ENCODE data around the gene CCL18.
"Not testable (repeated sequence)": the region's sequence is repeated elsewhere in the genome, so short reads cannot be mapped to it uniquely, and the experiment has no call there.

The CCL18 gene

DNA sequence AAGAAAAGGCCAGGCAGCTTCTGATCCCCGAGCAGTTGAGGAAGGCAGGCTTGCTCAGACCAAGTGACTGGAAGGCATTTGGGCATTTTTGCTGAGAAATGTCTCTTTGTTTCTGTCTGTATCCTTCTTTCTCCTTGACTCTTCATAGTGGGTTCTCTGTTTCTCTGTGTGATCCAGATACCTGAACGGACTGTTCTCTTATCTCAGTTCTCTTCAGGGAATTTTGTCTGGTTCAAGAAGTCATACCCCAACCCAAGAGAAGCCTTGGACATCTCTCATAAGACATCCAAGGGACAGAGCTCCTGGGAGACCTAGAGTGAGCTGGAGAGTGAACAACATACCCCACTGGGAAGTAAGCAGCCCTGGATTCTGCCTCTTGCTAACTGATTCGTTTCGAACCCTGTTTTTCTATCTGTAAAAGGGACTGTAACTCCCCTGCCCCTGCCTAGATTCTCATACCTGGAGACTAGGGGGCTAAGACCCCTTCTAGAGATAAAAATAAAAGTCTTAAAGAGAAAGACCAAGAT is 25.3 kb downstream of the CCL18 start:
- no peak for DNase-seq (ENCODE audit: low read depth)
- Histone ChIP-seq H3K27me3 (replicated peaks; ENCODE audit: control insufficient read depth, insufficient read depth, low read length) (no peaks in the 10 kb centered on the region), H3K9me3 (ENCODE audit: control insufficient read depth, low read length) (no peaks in the 10 kb centered on the region), H3K9ac (ENCODE audit: low read length) (no peak overlapping the region), H3K4me3 (ENCODE audit: low read length) (no peak overlapping the region), H3K36me3 (ENCODE audit: control insufficient read depth, insufficient read depth, low read length, severe bottlenecking) (no peaks in the 10 kb centered on the region), H3K4me1 (ENCODE audit: control insufficient read depth, insufficient read depth, low read length) (peaks cover 11% of the 10 kb centered on the region)

DNA sequence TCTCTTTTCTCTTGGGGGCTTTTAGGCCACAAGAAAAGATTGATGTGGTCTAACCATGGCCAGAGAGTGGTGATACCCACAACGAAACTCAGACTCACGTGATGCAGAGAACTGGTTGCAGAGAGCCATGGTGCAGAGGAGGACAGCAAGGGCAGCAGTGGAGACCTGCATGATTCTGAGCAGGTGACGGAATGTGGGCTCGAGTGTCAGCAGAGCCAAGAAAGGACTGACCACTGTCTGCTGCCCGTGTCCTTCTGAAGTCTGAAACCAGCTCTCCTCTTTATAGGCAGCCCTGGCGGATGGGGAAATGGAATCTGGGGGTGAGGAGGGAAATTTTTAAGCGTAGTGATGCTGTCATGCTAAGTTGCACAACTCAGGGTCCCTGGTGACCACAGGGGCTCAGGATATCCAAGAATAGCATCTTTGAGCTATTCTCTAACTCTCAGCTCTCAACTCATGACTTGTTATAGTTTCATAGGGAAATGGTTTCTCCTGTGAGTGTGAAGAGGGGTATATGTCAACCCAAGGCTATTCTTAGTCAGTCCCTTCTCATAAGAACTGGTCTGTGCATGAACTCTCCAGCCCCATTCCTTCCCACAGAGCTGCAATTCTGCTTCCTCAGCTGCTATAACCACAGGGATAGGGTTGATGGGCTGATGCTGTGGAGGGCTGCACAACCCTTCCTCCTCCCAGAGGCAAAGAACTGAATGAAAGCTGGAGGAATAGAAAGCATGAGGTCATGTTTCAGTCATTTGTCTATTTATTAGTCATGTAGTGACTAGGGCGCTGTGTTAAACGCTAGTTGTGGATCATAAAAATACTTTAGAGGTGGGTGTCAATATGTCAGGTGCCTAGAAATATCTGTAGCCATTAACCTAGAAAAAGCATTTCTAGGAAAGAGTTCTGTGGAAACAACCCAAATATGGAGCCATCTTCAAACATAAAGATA is 26.1 kb downstream of the CCL18 start, which contains the start of gene CCL3:
TSS of gene CCL3 (minus strand) at position 256 of the 949 bp plus-strand sequence. CDS start at position 171, 85 bp downstream.
- Histone ChIP-seq H3K9me3 (ENCODE audit: control insufficient read depth, low read length) (no peaks in the 10 kb centered on the region), H3K4me1 (ENCODE audit: control insufficient read depth, insufficient read depth, low read length) (peaks cover 11% of the 10 kb centered on the region), H3K9ac (ENCODE audit: low read length) (no peak within 1 kb of the TSS), H3K36me3 (ENCODE audit: control insufficient read depth, insufficient read depth, low read length, severe bottlenecking) (no peaks in the 10 kb centered on the region), H3K4me3 (ENCODE audit: low read length) (no peak within 1 kb of the TSS), H3K27me3 (replicated peaks; ENCODE audit: control insufficient read depth, insufficient read depth, low read length) (no peaks in the 10 kb centered on the region)
- no peak for DNase-seq (ENCODE audit: low read depth)

DNA sequence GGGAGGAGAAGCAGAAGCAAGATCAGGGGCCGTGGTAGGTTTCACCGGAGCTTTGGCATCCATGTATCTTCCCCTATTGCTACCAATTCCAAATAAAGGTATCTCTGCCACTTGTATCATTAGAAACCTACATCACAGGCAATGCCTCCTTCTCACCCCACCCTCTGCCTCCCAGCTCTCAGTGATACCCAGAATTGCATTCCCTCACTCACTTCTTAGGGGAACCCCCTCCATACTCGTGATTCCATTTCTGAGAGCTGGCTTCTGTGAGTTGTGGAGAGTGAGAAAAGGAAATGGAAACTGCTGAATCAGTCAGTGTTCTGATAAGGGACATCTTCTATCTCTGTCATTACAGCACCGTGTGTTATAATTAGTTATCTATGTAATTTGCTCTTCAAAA is 28.2 kb downstream of the CCL18 start:
- no peak overlapping the region for H3K4me3 ChIP-seq (ENCODE audit: low read length)
- no peaks in the 10 kb centered on the region for H3K27me3 ChIP-seq (replicated peaks; ENCODE audit: control insufficient read depth, insufficient read depth, low read length)
- H3K4me1 ChIP-seq (ENCODE audit: control insufficient read depth, insufficient read depth, low read length), result peaks cover 5% of the 10 kb centered on the region
- no peak for DNase-seq (ENCODE audit: low read depth)
- H3K9ac ChIP-seq (ENCODE audit: low read length), result no peak overlapping the region
- H3K36me3 ChIP-seq (ENCODE audit: control insufficient read depth, insufficient read depth, low read length, severe bottlenecking), result no peaks in the 10 kb centered on the region
- H3K9me3 ChIP-seq (ENCODE audit: control insufficient read depth, low read length), result no peaks in the 10 kb centered on the region

DNA sequence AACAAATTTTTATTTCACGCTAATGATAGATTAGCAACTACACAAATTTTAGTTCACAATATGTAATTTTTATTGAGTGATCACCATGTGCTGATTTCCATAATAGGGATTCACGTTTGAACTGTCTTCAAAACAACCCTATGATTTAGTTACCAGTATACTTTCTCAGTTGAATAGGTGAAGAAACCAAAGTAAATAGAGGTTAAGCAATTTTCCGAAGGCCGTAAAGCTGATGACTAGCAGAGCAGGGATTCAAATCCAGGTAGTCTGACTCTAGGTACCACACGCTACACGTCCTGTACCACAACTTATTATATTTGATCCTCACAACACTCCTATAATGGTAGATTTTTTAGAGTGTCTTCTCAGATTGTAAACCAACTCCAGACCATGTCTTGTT is 28.6 kb downstream of the CCL18 start:
- H3K4me1 ChIP-seq (ENCODE audit: control insufficient read depth, insufficient read depth, low read length); H3K27me3 ChIP-seq (replicated peaks; ENCODE audit: control insufficient read depth, insufficient read depth, low read length); DNase-seq (ENCODE audit: low read depth); H3K9me3 ChIP-seq (ENCODE audit: control insufficient read depth, low read length); H3K36me3 ChIP-seq (ENCODE audit: control insufficient read depth, insufficient read depth, low read length, severe bottlenecking); H3K4me3 ChIP-seq (ENCODE audit: low read length); H3K9ac ChIP-seq (ENCODE audit: low read length): not testable (repeated sequence)

DNA sequence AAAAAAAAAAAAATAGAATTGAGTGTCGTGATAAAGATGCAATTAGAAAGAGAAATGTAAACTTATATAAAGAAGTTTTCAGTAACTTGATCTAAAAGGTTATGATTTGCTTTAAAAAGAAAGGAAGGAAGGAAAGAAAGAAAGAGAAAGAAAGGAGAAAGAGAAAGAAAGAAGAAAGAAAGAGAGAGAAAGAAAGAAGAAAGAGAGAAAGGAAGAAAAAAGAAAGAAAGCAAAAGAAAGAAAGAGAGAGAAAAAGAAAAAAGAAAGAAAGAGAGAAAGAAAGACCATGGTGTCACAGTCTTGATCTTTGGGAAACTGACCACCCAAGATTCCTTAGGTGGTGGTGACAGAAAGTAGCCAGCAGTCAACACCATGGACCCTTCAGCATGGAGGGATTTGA is 30.2 kb downstream of the CCL18 start:
- no peaks in the 10 kb centered on the region for H3K9me3 ChIP-seq (ENCODE audit: control insufficient read depth, low read length)
- H3K27me3 ChIP-seq (replicated peaks; ENCODE audit: control insufficient read depth, insufficient read depth, low read length), result no peaks in the 10 kb centered on the region
- no peaks in the 10 kb centered on the region for H3K36me3 ChIP-seq (ENCODE audit: control insufficient read depth, insufficient read depth, low read length, severe bottlenecking)
- peaks cover 5% of the 10 kb centered on the region for H3K4me1 ChIP-seq (ENCODE audit: control insufficient read depth, insufficient read depth, low read length)
- no peak overlapping the region for H3K4me3 ChIP-seq (ENCODE audit: low read length)
- no peak for DNase-seq (ENCODE audit: low read depth)
- no peak overlapping the region for H3K9ac ChIP-seq (ENCODE audit: low read length)

DNA sequence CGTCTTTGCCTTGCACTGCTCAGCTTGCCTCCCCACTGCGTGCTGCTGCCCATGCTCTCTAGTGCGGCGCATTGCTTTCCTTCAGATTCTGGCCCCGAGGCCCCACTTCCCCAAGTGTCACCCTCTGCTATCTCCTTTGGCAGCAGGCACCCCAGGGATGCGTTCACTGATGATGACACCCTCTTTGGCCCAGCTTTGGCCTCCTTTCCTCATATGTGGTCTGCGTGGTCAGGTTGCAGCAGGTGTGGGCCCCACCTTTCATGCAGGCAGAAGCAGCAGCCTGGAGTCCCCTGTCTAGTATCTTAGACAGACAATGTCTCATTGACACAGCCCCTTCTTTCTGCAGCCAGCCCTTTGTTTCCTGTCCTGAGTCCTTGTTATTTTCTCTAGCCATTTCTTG is 30.7 kb downstream of the CCL18 start:
- DNase-seq (ENCODE audit: low read depth), result no peak
- H3K9me3 ChIP-seq (ENCODE audit: control insufficient read depth, low read length), result no peaks in the 10 kb centered on the region
- H3K4me3 ChIP-seq (ENCODE audit: low read length), result no peak overlapping the region
- H3K27me3 ChIP-seq (replicated peaks; ENCODE audit: control insufficient read depth, insufficient read depth, low read length), result no peaks in the 10 kb centered on the region
- H3K9ac ChIP-seq (ENCODE audit: low read length), result no peak overlapping the region
- peaks cover 5% of the 10 kb centered on the region for H3K4me1 ChIP-seq (ENCODE audit: control insufficient read depth, insufficient read depth, low read length)
- H3K36me3 ChIP-seq (ENCODE audit: control insufficient read depth, insufficient read depth, low read length, severe bottlenecking), result no peaks in the 10 kb centered on the region

DNA sequence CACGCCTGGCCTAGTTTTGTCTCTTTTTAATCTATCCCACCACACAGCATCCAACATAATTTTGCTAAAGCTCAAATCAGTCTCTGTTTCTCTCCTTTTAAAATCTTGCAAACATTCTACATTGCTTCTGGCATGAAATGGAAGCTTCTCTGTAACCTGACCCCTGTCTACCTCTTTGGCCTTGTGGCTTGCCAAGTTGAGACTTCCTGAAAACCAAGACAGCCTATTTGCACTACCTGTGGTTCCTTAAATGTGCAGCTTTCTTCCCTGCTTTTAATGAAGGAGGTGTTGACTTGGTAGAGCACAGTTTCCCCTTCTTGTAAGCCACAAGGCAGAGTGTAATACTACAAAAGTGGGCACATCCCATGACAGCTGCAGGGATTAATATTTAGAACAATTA is 31.9 kb downstream of the CCL18 start:
- H3K9ac ChIP-seq (ENCODE audit: low read length), result no peak overlapping the region
- H3K4me1 ChIP-seq (ENCODE audit: control insufficient read depth, insufficient read depth, low read length), result no peaks in the 10 kb centered on the region
- DNase-seq (ENCODE audit: low read depth), result no peak
- no peaks in the 10 kb centered on the region for H3K27me3 ChIP-seq (replicated peaks; ENCODE audit: control insufficient read depth, insufficient read depth, low read length)
- H3K36me3 ChIP-seq (ENCODE audit: control insufficient read depth, insufficient read depth, low read length, severe bottlenecking), result no peaks in the 10 kb centered on the region
- no peak overlapping the region for H3K4me3 ChIP-seq (ENCODE audit: low read length)
- no peaks in the 10 kb centered on the region for H3K9me3 ChIP-seq (ENCODE audit: control insufficient read depth, low read length)

DNA sequence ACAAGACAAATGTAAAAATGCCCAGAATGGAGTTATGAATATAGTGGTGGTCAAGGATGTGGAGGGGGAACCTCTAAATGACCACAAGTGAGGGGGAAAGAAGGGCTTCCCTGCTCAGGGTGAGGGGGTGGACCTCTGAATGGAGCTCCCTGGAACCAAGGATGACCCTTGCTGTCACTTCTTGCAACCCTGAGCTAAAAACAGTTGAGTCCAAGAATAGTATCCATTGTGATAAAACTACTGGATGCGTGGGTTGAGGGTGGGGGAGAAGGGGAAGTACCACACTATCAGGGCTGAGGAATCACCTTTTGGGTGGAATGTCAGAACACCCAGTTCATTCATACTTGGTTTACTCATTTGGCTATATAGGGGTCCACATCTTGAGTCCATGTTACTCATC is 34.9 kb downstream of the CCL18 start:
- DNase-seq (ENCODE audit: low read depth); H3K9me3 ChIP-seq (ENCODE audit: control insufficient read depth, low read length); H3K4me1 ChIP-seq (ENCODE audit: control insufficient read depth, insufficient read depth, low read length); H3K36me3 ChIP-seq (ENCODE audit: control insufficient read depth, insufficient read depth, low read length, severe bottlenecking); H3K9ac ChIP-seq (ENCODE audit: low read length); H3K27me3 ChIP-seq (replicated peaks; ENCODE audit: control insufficient read depth, insufficient read depth, low read length); H3K4me3 ChIP-seq (ENCODE audit: low read length): not testable (repeated sequence)

DNA sequence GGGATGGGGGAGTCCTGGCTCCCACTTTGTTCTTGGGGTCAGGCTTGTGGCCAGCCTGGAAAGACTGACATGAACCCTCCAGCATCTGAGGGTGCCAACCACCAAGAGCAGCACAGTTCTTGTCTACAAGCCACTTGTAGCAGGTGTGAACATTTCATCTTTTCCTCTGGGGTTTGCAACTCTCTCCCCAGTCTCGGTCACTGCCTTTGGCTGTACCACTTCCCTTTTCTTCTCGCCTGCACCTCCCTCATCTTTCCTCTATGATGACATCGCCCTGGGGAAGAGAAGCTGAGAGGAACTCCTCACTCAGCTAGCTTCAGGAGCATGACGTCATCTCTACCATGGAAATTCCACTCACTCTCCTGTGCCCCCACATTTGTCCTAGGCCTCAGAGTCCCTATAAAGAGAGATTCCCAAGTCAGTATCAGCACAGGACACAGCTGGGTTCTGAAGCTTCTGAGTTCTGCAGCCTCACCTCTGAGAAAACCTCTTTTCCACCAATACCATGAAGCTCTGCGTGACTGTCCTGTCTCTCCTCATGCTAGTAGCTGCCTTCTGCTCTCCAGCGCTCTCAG is 39.4 kb downstream of the CCL18 start, which contains the start of gene CCL4:
TSS of gene CCL4 (plus strand) at position 427 of the 575 bp plus-strand sequence. CDS start at position 506, 79 bp downstream.
- not testable (repeated sequence) for H3K4me1 ChIP-seq (ENCODE audit: control insufficient read depth, insufficient read depth, low read length); H3K36me3 ChIP-seq (ENCODE audit: control insufficient read depth, insufficient read depth, low read length, severe bottlenecking)
- H3K27me3 ChIP-seq (replicated peaks; ENCODE audit: control insufficient read depth, insufficient read depth, low read length), result peaks cover 17% of the 10 kb centered on the region

DNA sequence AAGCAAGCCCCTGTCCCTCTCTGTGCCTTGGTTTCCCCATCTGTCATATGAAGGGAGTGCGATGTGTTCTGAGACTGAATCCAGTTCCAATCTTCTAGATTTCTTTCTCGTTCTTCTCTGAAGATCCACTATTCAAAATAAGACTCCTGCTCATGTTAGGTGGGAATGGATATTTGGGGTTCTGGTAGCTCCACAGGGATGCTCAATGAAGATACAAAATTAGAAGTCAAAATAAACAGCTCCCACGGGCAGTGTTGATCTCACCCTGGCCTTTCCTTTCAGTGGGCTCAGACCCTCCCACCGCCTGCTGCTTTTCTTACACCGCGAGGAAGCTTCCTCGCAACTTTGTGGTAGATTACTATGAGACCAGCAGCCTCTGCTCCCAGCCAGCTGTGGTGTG is 40.2 kb downstream of the CCL18 start:
- peaks cover 17% of the 10 kb centered on the region for H3K27me3 ChIP-seq (replicated peaks; ENCODE audit: control insufficient read depth, insufficient read depth, low read length)
- H3K4me3 ChIP-seq (ENCODE audit: low read length); H3K9ac ChIP-seq (ENCODE audit: low read length); H3K36me3 ChIP-seq (ENCODE audit: control insufficient read depth, insufficient read depth, low read length, severe bottlenecking); DNase-seq (ENCODE audit: low read depth); H3K9me3 ChIP-seq (ENCODE audit: control insufficient read depth, low read length); H3K4me1 ChIP-seq (ENCODE audit: control insufficient read depth, insufficient read depth, low read length): not testable (repeated sequence)

More for the DNA sequence above, 39.4 kb downstream of the CCL18 start, which contains the start of gene CCL4:
- not testable (repeated sequence) for H3K9ac ChIP-seq (ENCODE audit: low read length); H3K9me3 ChIP-seq (ENCODE audit: control insufficient read depth, low read length); H3K4me3 ChIP-seq (ENCODE audit: low read length); DNase-seq (ENCODE audit: low read depth)

DNA sequence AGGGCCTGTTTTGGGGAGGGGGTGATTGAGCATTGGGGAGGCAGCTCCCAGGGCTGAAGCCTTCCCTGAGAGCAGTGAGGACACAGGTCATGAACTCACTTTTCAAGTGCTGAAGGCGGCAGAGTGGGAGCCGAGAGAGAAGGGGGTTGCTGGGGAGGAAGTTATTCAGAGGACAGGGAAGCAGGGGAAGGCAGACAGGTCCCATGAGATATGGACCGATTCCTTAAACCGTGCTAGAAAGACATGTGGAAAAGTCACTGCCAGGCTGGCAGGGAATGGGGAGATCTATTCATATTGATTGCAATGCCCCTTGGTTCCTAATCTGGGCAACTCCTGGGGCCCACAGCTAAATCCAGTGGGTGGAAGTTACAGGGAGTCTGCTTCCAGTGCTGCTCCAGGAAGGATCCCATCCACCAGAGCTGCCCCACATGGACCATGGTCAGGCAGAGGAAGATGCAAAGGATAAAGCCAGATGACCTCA is 40.7 kb downstream of the CCL18 start:
- H3K36me3 ChIP-seq (ENCODE audit: control insufficient read depth, insufficient read depth, low read length, severe bottlenecking), result no peaks in the 10 kb centered on the region
- H3K9ac ChIP-seq (ENCODE audit: low read length), result no peak overlapping the region
- H3K9me3 ChIP-seq (ENCODE audit: control insufficient read depth, low read length), result no peaks in the 10 kb centered on the region
- H3K27me3 ChIP-seq (replicated peaks; ENCODE audit: control insufficient read depth, insufficient read depth, low read length), result peaks cover 18% of the 10 kb centered on the region
- no peaks in the 10 kb centered on the region for H3K4me1 ChIP-seq (ENCODE audit: control insufficient read depth, insufficient read depth, low read length)
- no peak for DNase-seq (ENCODE audit: low read depth)
- H3K4me3 ChIP-seq (ENCODE audit: low read length), result no peak overlapping the region

Measured in adipocyte (in vitro differentiated cells).